OCI-LY3 (cell line): ENCODE results near the gene TLE6.
A peak's percentile ranks its signal among the peaks of the same experiment; 100 is the strongest.

Experiments
- H2AFZ ChIP-seq: fragments of 200-600, 300-600 bp; shearing (Covaris generic); 2 replicates; pipeline ENCODE4 v1.6.0; 2014; ENCODE audit warnings: antibody characterized with exemption, low read depth, low read length
- H3K27ac ChIP-seq: fragments of 200-600, 300-600 bp; sonication (generic); 2 replicates; pipeline ENCODE4 v1.5.1; 2014; ENCODE audit warnings: mild to moderate bottlenecking, low read length, moderate library complexity, mixed read lengths
- H3K27me3 ChIP-seq: fragments of 200-600, 300-600 bp; sonication (generic); 2 replicates; pipeline ENCODE4 v1.6.1; 2014; ENCODE audit warnings: low read depth, low read length, mixed read lengths
- H3K36me3 ChIP-seq: fragments of 200-600, 300-600 bp; sonication (generic); replicated peaks from 2 replicates; pipeline ENCODE3; 2014; ENCODE audit warnings: low read depth, low read length, mixed read lengths
- H3K4me1 ChIP-seq: fragments of 300-600, 200-600 bp; sonication (generic); 2 replicates; pipeline ENCODE4 v1.6.1; 2014; ENCODE audit warnings: low read length, mixed read lengths
- H3K4me2 ChIP-seq: fragments of 200-600, 300-600 bp; sonication (generic); 2 replicates; pipeline ENCODE4 v1.6.1; 2014; ENCODE audit warnings: low read length, mixed read lengths
- H3K4me3 ChIP-seq: fragments of 300-600, 200-600 bp; sonication (generic); 2 replicates; pipeline ENCODE4 v1.5.1; 2014; ENCODE audit warnings: antibody characterized with exemption, mild to moderate bottlenecking, low read length, moderate library complexity
- H3K79me2 ChIP-seq: fragments of 300-600, 200-600 bp; shearing (Covaris generic); 2 replicates; pipeline ENCODE4 v1.6.1; 2014; ENCODE audit warnings: mild to moderate bottlenecking, low read length, mixed read lengths
- H3K9ac ChIP-seq: fragments of 300-600, 200-600 bp; shearing (Covaris generic); 2 replicates; pipeline ENCODE4 v1.6.0; 2014; ENCODE audit warnings: mild to moderate bottlenecking, low read length, moderate library complexity
- H3K9me3 ChIP-seq: fragments of 200-600, 300-600 bp; shearing (Covaris generic); 2 replicates; pipeline ENCODE4 v1.6.1; 2014; ENCODE audit warnings: low read length, mixed read lengths; ENCODE audit not compliant: insufficient read depth
- H4K20me1 ChIP-seq: fragments of 200-600, 300-600 bp; sonication (generic); 2 replicates; pipeline ENCODE4 v1.6.1; 2016; ENCODE audit warnings: low read length, mixed read lengths; ENCODE audit not compliant: insufficient read depth
- CTCF ChIP-seq: fragments of 200-600, 300-600 bp; sonication (generic); IDR thresholded peaks from 2 replicates; pipeline ENCODE4 v1.5.1; 2014; ENCODE audit warnings: antibody characterized with exemption, low read length, low read depth
- EZH2phosphoT487 ChIP-seq: fragments of 200-600 bp; shearing (Covaris generic); IDR thresholded peaks from 2 replicates; pipeline ENCODE4 v1.6.1; 2018; ENCODE audit warnings: antibody characterized with exemption, mixed run types, low read depth

The TLE6 gene

GRCh38 chr19:3039641-3040077 lies 62.3 kb downstream of the TLE6 start:
- no peak overlapping the region for H3K27ac ChIP-seq

GRCh38 chr19:3041327-3041726 lies 64.0 kb downstream of the TLE6 start:
- H3K9ac ChIP-seq, result no peak overlapping the region
- no peak for TF ChIP-seq CTCF
- no peak for TF ChIP-seq EZH2phosphoT487
- H3K4me1 ChIP-seq, result peaks cover 3% of the 10 kb centered on the region; the same call in 1 of the 2 replicates
- no peak overlapping the region for H2AFZ ChIP-seq
- 0 out of 2 replicates have a peak, but pooled peaks cover 6% of the 10 kb centered on the region for H3K27me3 ChIP-seq
- H3K79me2 ChIP-seq, result no peaks in the 10 kb centered on the region
- H3K27ac ChIP-seq, result no peak overlapping the region
- no peaks in the 10 kb centered on the region for H3K9me3 ChIP-seq
- no peak overlapping the region for H3K4me3 ChIP-seq
- no peak overlapping the region for H3K4me2 ChIP-seq
- H3K36me3 ChIP-seq, result no peaks in the 10 kb centered on the region
- H4K20me1 ChIP-seq, result no peaks in the 10 kb centered on the region

More at GRCh38 chr19:3039641-3040077, 62.3 kb downstream of the TLE6 start:
- H3K9me3 ChIP-seq, result no peaks in the 10 kb centered on the region
- no peaks in the 10 kb centered on the region for H3K36me3 ChIP-seq
- H3K79me2 ChIP-seq, result no peaks in the 10 kb centered on the region
- H3K27me3 ChIP-seq, result no peaks in the 10 kb centered on the region
- no peak for TF ChIP-seq CTCF
- TF ChIP-seq EZH2phosphoT487, result no peak
- no peak overlapping the region for H3K4me2 ChIP-seq
- no peaks in the 10 kb centered on the region for H4K20me1 ChIP-seq
- peaks cover 7% of the 10 kb centered on the region; the same call in 1 of the 2 replicates for H3K4me1 ChIP-seq
- no peak overlapping the region for H3K9ac ChIP-seq
- H2AFZ ChIP-seq, result no peak overlapping the region
- H3K4me3 ChIP-seq, result no peak overlapping the region

GRCh38 chr19:3041761-3042620 lies 64.6 kb downstream of the TLE6 start:
- no peak overlapping the region for H3K4me3 ChIP-seq
- no peaks in the 10 kb centered on the region for H3K36me3 ChIP-seq
- no peaks in the 10 kb centered on the region for H3K9me3 ChIP-seq
- H3K4me2 ChIP-seq, result no peak overlapping the region
- H4K20me1 ChIP-seq, result no peaks in the 10 kb centered on the region
- H3K9ac ChIP-seq, result no peak overlapping the region
- 0 out of 2 replicates have a peak, but pooled peaks cover 6% of the 10 kb centered on the region for H3K27me3 ChIP-seq
- no peak overlapping the region for H3K27ac ChIP-seq
- no peaks in the 10 kb centered on the region for H3K4me1 ChIP-seq
- TF ChIP-seq CTCF (no peak), EZH2phosphoT487 (no peak)
- H3K79me2 ChIP-seq, result no peaks in the 10 kb centered on the region
- peak overlapping the region; percentile 66; the same call in 1 of the 2 replicates for H2AFZ ChIP-seq

GRCh38 chr19:3042621-3043267 lies 65.4 kb downstream of the TLE6 start:
- no peak overlapping the region for H3K4me3 ChIP-seq
- H3K4me2 ChIP-seq, result no peak overlapping the region
- no peaks in the 10 kb centered on the region for H3K79me2 ChIP-seq
- H3K27me3 ChIP-seq, result 0 out of 2 replicates have a peak, but pooled peaks cover 6% of the 10 kb centered on the region
- TF ChIP-seq EZH2phosphoT487, result no peak
- TF ChIP-seq CTCF, result no peak
- H3K4me1 ChIP-seq, result no peaks in the 10 kb centered on the region
- H4K20me1 ChIP-seq, result no peaks in the 10 kb centered on the region
- H2AFZ ChIP-seq, result peak overlapping the region; percentile 65; the same call in 1 of the 2 replicates
- no peaks in the 10 kb centered on the region for H3K9me3 ChIP-seq
- no peak overlapping the region for H3K27ac ChIP-seq
- H3K9ac ChIP-seq, result no peak overlapping the region
- H3K36me3 ChIP-seq, result no peaks in the 10 kb centered on the region
